Left renal cortex interstitium (tissue), 4 donors: Measurements from ENCODE around the gene SEMA6D. TPM values are rescaled to one million over a fixed set of nuclear protein-coding genes. Genes with fewer than 3 reads are reported as not detected.

ENCODE experiments used
- DNase-seq, 4 donors: peaks; one replicate each; pipeline ENCODE4 v3.0.0-alpha.2; 2013; ENCODE audit warnings: low read depth in 4 of 4, low spot score in 2 of 4, missing footprints in 1 of 4
- polyA plus RNA-seq, 4 donors: library from polyadenylated mRNA; unstranded; fragments of 120-200 nt; gene quantifications; one replicate each; pipeline ENCODE4 v1.2.1, GENCODE V29; 2013; ENCODE audit not compliant: insufficient read length in 4 of 4

The SEMA6D gene, protein sequence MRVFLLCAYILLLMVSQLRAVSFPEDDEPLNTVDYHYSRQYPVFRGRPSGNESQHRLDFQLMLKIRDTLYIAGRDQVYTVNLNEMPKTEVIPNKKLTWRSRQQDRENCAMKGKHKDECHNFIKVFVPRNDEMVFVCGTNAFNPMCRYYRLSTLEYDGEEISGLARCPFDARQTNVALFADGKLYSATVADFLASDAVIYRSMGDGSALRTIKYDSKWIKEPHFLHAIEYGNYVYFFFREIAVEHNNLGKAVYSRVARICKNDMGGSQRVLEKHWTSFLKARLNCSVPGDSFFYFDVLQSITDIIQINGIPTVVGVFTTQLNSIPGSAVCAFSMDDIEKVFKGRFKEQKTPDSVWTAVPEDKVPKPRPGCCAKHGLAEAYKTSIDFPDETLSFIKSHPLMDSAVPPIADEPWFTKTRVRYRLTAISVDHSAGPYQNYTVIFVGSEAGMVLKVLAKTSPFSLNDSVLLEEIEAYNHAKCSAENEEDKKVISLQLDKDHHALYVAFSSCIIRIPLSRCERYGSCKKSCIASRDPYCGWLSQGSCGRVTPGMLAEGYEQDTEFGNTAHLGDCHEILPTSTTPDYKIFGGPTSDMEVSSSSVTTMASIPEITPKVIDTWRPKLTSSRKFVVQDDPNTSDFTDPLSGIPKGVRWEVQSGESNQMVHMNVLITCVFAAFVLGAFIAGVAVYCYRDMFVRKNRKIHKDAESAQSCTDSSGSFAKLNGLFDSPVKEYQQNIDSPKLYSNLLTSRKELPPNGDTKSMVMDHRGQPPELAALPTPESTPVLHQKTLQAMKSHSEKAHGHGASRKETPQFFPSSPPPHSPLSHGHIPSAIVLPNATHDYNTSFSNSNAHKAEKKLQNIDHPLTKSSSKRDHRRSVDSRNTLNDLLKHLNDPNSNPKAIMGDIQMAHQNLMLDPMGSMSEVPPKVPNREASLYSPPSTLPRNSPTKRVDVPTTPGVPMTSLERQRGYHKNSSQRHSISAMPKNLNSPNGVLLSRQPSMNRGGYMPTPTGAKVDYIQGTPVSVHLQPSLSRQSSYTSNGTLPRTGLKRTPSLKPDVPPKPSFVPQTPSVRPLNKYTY
- polyA plus RNA-seq, result 10 to 100 TPM; 31.0 to 48.8 (median 33.8) TPM

DNA sequence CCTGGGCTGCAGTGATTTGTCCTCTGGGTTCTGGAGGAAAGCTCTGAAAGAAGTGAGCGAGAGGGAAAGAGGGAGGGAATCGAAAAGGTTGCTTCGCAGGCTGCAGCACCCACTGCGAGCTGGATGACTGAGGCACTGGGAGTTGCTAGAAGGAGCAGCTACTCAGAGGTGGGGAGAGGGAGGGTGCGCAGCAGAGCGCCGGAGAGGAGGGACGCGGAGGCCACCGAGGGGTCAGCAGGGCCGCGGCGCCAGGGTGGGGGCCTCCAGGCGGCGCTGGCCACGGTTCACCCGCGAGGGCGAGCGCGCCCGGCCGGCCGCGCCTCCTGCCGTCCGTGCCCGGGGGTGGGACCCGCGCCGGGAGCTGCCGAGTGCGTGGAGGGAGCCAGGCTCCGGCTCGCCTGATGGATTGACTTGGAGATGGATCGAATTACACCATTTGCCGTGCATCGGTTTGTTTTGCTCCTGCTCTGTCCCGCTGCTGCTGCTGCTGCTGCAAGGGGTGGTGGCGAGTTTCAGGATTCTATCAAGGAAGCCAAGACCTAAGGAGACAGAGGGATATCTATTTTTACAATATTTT is at the start of gene SEMA6D:
Gene SEMA6D (plus strand): TSS at position 470 of the 577 bp plus-strand sequence. CDS start 42,294 bp downstream, outside the sequence.
- peak in 3 of 4 donors; percentile 59 to 79 (median 78) for DNase-seq

DNA sequence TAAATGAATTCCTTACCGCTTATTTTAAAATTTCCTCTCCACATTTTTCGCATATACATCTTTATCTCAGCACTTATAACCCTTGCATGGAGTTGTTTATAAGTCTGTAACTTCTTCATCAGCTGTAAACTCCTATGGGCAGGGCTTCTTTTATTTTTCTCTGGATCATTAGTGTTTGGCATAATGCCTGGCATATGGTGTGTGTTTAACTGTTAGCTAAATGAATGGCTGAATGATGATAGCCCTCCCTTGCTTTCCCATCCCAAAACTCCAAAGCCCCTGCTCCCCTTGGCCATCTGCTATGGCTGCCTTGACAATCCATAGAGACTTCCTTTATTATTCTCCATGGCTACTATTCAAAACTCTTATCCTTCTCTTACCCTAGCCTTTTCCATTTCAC is 48.1 kb upstream of the SEMA6D start:
- DNase-seq, result no peak

DNA sequence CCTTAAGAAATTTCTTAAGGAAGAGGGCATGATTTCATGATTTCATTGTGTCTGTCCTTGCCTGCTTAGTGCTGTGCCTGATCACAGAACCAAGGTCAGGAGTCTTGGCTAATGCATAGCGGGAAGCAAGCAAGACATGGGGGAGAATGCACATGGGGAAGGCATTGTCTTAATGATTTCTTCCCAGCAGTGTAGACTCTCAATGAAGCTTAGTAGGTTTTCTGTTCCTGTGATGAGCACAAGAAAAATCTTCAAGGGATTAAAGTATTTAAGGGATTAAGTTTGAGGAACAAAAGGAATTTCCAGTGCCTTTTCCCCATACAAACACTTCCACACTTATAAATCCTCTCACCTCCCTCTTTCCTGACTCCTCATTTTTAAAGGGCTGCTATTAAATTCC is 46.9 kb upstream of the SEMA6D start:
- no peak for DNase-seq

DNA sequence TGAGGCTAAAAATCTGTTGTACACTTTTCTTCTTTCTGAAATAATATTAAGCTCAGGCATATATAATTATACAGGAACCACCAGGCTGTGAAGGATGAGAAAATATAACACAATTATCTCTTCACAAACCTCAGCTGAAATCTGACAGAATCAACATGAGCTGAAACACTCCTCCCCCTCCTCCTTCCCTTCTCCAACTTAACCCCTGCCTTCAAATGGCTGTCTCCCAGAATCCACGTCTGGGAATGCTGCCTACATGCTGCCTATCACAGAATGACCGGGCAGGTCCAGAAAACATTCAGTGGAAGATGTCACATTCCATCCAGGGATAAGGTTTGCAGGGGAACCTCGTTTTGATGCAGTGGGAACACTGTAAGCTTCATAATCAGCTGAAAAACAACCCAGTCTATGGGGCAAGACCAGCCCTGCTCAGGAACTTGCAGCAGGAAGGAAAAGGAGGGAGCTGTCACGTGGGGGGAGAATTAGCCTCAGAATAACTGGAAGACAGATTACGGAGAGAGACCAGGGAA is 44.0 kb upstream of the SEMA6D start:
- no peak for DNase-seq

DNA sequence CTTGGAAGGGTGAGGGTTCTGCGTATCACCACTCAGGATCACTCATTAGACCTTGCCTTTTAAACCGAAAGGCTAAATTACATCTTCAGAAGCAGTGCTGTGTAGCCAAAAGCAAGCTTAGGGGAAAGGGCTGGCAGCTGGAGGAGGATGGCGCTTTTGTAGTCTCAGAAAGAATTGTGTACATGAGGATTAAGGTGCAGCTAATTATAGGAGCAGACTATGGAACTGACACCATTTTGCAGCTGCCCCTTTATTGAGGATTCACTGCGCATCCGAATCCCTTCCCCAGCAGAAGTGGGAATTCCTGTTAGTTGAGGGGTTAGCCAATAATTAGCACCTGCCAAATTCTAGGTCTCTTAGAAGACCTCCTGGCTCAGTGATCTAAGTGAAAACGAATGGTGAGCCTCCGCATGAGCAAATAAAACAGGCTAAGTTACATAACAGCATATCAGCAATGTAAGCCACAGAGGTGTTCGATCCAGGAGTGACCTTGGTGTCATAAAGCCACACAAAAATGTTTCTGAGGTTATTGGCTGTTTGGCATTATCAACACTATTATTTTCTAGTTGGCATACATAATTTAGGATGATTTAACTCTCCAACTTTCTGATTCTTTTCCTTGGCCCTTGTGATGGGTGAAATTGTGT is 42.6 kb upstream of the SEMA6D start:
- no peak for DNase-seq

DNA sequence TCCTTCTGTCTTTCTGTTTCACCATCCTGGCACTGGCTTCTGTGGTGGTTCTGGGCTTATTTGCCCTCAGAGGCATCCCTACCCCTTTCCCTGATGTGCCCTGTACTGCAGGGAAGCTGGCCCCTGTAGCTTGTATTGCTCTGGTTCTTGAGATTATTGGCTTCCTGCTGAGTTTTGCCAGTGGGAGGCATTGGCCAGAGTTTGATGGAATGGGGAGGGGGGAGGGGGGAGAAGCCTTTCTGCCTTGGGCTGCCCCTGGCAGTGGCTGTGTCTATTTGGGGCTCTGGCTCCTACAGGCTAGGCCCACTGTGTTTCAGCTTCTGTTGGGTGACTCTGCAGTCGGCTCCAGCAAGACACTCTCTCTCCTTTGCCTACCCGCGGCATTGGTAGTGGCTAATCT is 41.6 kb upstream of the SEMA6D start:
- no peak for DNase-seq

DNA sequence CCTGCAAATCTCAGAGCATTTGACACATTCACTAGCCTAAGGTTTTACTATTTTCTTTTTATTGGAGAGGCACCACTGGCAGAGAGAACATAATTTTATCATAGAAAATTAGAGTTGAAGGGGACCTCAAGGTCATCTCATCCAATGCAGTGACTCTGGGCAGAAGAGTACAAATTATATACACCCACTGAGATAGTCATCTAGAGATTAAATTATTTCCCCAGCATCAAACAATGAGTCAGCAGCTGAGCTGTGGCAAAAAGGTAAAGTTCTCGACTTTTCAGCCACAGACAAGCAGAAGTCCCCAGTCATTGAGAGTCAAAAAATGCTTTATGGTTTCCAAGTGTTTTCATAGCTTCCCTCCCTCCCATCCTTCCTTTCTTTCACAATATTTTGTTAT is 39.3 kb upstream of the SEMA6D start:
- DNase-seq, result no peak

DNA sequence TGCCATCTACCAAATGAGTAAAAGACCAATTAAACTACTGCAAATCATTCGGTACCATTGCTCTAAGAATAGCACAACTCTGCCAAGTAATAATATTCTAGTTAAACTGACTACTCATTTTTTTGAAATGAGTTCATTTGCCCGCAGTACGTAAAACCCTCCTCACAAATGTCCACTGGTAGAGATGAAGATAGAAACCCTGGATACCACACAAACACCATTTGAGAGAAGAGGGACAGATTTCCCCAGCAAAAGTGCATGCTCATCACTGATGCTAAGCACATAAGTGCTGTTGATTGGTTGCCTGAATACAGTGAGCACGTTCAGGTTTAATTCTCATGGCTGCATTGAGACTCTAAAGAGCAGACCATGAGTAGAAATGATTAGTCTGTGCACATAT is 34.6 kb upstream of the SEMA6D start:
- no peak for DNase-seq

DNA sequence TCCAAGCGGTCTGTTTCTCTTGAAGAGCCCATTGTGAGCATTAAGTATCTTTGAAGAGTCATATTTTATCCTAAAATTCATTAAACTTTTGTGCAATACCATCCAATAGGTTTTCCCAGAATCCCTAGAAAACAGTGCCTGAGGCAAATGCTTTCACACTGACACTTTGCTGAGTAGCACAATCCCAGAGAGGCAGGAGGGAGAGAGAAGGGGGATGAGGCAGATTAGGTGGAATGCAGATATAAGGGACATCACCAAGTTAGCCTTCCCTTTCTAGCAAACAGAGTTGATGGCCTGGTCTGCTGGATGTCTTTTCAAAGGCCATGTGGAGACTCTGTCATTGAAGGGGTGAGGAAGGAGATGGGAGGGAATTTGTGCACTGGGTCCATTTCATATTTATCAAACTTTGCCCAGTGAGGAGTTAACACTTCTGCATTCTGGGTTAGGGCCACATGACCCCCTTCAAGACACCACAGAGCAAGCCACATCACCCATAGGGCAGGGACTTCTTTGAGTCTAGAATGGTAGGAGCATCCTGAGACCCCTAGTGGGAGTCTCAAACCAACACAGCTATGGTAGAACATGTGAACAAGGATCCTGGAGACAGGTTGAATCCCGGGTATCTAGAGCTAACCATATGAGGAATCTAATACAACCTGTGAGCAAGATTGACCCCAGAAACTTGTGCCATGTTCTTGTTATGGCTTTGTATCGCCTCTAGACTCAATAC is 32.0 kb upstream of the SEMA6D start:
- DNase-seq, result no peak

DNA sequence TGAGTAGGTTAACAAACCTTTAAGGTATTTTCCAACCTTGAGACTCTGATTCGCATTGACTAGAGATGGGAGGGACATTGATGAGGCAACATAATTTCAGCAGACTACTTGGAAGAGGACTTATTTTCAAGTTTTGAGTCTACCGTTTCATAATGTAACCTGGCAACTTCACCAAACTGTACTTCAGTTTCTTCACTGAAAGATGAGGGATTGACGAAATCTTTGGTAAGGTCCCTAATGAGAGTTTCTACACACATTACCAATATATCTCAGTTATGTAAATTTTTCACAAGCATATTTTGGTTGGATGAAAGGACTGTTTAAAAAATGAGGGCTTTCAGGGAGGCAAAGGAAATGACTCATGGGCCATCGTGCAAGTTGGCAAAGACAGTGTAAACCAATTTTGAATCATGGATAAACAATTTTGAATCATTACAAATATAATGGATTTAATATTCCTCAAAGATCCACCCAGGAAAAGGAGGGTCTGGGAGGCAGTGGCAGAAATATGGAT is 28.7 kb upstream of the SEMA6D start:
- DNase-seq, result no peak

DNA sequence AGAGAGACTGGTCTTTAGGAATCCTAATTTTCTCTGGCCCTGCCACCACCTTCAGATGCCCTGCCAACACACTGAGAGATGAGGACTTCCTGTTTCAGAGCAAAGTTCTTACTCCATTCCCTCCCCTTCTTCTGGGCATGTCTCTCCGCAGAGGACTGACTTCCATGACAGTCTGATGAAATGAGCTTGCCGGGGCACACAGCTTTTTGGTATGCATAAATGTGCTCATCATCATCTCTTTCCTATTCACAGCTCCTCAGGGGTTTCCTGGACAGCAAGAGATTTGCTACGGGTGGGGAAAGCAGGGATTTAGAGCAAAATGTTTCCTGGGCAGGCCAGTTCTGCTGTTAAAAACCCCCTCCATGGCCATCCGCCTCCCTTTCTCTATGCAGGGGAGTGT is 27.6 kb upstream of the SEMA6D start:
- no peak for DNase-seq

DNA sequence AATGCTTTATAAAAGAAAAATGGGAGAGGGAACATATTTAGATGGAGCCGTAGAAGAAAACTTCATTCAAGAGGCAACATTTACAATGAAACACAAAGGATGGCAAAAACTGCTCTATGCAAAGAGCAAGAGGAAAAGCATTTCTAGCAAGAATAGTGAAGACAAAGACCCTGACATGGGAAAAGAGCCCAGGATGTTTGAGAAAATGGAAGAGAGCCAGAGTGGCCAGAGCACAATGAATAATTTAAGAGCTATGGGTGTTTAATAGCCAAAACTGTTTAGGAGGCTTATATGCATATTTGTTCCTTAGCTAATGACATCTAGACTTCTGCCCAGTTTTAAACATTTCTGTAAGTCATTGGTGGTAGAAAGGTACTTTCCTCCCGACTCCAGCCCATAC is 25.4 kb upstream of the SEMA6D start:
- no peak for DNase-seq

DNA sequence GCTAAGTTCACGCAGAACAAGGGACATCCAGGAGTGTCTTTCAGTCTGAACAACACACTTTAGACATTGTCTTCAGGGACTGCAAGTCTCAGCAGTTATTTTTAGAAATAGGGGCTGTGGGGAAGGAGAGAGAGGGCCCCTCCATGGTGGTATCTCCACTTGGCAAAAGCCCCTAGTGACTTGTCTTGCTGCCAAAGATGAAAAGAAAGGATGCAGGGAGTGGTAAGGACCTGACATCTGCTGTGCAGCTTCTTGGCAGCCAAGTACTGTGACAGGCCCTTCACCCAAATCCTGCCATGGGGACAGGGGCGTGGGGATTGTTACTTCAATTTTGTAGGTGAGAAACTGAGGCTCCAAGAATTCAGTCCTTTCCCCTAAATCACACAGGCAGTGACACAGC is 21.0 kb upstream of the SEMA6D start:
- no peak for DNase-seq

DNA sequence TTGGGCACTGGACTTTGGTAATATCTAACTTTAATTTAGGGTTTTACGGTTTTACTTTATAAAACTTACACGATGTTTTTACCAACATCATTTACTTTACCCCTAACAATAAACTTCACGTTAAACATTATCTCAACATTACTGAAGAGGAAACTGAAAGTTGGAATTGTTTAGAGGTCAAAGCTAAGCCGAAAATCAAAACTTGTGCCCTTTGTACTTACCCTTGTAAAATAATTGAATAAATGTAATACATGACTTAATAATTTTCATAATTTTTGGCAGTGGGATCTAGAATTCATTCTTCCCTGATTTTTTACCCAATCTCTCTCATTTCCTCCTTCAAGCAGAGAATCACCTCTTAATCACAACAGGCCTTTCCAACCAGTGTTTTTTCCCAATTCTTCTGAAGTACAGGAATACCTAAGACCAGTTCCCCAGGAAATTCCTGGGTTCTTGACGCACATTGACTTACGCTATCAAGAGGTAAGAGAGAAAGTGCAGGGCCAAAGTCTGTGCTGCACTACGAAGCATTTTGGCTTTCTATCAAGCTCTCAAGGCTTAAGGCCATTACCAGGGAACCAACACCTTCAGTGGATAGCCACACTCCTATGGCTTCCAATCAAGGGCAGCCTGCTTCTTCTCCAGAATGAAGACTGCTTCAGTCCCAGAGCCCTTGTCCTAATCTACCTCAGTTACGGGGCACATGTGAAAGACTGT is 11.9 kb upstream of the SEMA6D start:
- no peak for DNase-seq

DNA sequence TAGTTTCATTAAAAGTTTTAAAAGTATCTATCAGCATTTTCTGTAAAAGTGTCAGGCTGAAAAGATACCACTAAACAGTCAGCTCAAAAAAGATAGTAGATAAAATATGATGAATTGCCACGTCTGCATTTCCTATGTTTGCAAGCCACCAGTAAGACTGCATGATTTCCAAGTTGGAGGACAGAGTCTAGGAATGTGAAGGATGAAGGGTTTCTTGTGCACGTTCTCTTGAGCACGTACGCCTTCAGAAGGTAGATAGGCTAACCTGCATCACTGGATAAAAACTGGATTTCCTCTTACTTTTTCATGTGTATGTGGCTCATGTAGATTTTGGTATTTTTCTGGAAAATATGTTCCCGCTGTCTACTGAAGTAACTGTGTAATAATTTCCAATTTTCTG is 9.9 kb upstream of the SEMA6D start:
- DNase-seq, result no peak

DNA sequence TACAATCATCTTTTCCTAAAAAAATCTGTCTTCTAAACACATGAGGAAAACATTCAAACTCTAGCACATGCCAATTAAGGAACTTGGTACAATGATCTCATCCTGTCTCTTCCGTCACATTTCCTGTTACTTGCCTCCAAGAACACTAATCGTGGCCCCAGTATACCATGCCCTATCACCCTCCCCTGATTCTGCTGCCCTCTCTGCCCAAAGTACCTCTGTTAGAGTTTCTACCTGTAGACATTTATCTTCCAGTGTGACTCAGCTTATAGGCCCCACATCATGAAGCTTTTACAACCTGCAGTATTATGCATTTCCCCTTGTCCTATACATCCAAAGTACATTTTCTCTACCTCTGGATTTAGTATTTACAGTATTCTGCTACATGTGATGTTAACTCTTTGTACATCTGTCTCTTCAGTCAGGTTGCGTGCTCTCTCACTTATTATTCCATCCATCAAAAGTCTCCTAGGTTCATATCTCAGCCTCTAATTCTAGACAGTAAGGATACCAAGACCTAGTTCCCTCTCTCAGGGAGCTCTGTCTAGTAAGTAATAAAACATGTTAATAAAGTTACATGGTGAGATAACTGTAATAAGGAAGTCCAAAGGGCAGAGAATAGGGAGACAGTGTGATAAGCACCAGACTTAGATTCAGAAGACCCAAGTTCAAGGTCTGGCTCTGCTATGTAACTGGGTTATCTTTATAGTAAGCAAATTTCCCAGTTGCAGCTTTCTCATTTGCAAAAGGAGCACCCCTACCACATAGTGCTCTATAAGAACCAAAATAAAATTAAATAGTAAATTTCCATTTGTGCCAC is 8.9 kb upstream of the SEMA6D start:
- no peak for DNase-seq

DNA sequence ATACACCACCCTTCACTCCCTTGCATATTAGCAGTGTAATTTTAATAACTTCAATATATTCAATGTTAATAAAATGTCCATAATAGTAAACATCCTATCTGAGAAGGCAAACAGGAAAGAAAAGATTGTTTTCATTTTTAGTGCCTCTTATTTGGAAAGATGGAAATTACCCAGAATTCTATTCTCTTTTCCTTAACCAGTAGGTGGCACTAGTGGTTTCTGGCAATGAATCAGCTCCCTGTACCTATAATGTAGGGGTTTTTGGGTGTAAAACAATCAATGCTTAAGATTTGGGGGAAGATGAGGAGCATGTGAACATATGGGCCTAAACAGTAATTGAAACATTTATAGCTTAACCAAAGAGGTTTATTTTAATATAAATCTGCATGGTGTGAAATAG is 5.7 kb upstream of the SEMA6D start:
- no peak for DNase-seq

DNA sequence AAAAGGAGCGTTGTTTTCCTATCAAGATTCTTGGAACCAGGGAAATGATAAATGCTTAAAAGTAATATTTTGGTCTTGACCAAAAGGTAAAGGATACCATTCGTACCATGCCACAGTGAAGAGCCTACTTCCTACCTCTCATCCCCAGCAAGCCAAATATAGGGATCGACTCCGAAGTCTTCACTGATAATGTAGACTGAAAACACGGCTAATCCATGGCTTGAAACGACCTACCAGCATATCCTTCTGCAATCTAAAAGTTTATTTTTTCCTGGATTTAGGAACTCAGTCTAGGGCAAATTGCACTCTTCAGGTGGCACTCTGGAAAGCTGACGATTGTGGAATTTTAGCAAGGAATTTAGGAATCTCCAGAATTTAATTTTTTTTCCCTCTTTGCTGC is 1.9 kb upstream of the SEMA6D start:
- DNase-seq, result no peak
